Chondrocyte (in vitro differentiated cells): ENCODE data around the gene VPS41. TPM values are rescaled to one million over a fixed set of nuclear protein-coding genes. Genes with fewer than 3 reads are reported as not detected.

Source experiments
- DNase-seq: peaks from one replicate; pipeline ENCODE4 v3.0.0; 2021; ENCODE audit warnings: mixed read lengths, low spot score
- H3K27ac Mint-ChIP-seq: one replicate; pipeline ENCODE4 v1.8.0; 2021; ENCODE audit warnings: mild to moderate bottlenecking, moderate library complexity, mixed read lengths; ENCODE audit not compliant: unreplicated experiment
- H3K27me3 Mint-ChIP-seq: 2 replicates; pipeline ENCODE4 v1.8.0; 2021; ENCODE audit warnings: low read depth, mixed read lengths
- H3K36me3 Mint-ChIP-seq: 2 replicates; pipeline ENCODE4 v1.8.0; 2021; ENCODE audit warnings: low read depth, mixed read lengths
- H3K4me1 Mint-ChIP-seq: 2 replicates; pipeline ENCODE4 v1.8.0; 2021; ENCODE audit warnings: low read depth, mild to moderate bottlenecking, mixed read lengths
- H3K4me3 Mint-ChIP-seq: one replicate; pipeline ENCODE4 v1.8.0; 2021; ENCODE audit warnings: mild to moderate bottlenecking, moderate library complexity, mixed read lengths; ENCODE audit not compliant: unreplicated experiment
- H3K9me3 Mint-ChIP-seq: 2 replicates; pipeline ENCODE4 v1.8.0; 2021; ENCODE audit warnings: low read depth, mixed read lengths
- CTCF ChIP-seq: fragments of 200-600 bp; sonication (generic); IDR thresholded peaks from 2 replicates; pipeline ENCODE4 v1.5.0; 2021; ENCODE audit warnings: antibody characterized with exemption, mild to moderate bottlenecking, moderate library complexity
- total RNA-seq: library from RNA; stranded (reverse); gene quantifications from 3 replicates; pipeline ENCODE4 v1.2.1, GENCODE V29; 2021

The VPS41 gene
- total RNA-seq, 1 donor from 2014 or later: 83.9 TPM

DNA sequence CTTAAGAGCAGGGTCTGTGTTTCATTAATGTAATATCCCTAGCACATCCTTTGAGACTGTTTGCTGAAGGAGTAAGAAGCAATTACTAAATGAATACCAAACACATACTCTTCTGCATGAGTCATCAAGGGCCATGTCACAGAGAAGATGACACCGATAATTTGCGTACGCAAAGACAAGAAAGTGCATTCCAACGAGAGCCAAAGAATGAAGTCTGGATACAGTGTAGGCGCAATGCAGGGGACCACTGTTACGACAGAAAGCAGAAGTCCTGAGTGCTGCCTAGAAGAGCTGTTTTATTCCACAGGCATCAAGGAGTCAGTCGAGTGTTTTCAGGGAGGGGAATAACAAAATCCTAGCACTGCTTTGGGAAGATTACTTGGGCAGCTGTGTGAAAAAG is 62.7 kb downstream of the VPS41 start:
- no peaks in the 10 kb centered on the region for H3K27me3 Mint-ChIP-seq
- DNase-seq: no peak

DNA sequence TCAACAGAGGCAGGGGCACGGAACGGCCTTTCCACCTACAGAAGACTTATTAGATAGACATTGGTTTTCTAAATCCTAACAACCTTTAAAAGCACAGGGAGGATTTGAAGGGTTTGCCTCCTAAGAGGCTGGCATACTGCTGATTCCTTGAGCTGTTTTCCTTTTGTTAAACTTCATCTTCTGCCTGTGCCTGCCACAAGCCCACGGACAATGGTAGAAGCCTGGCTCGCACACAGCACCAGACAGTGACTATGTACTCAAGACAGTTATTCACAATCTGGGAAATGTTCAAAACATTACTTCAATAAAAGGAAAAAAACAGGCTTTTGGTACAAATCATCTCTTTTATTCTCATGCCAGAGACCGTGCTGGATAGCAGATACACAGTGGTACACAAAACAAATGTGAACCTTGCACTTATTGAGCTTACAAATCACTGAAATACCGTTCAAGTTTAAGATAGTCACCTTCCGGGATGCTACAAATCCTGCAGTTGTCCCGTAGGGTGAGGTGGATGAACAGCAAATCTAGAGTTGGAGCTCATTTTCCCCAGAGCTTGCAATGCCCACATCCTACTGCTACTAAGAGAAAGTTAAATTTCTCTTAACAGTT is 63.9 kb downstream of the VPS41 start:
- Mint-ChIP-seq H3K27ac (no peak overlapping the region), H3K4me1 (peaks cover 21% of the 10 kb centered on the region), H3K9me3 (no peaks in the 10 kb centered on the region), H3K4me3 (no peak overlapping the region), H3K36me3 (no peaks in the 10 kb centered on the region), H3K27me3 (no peaks in the 10 kb centered on the region)
- DNase-seq: no peak
- TF ChIP-seq CTCF: no peak

More for the DNA sequence above, 62.7 kb downstream of the VPS41 start:
- Mint-ChIP-seq H3K27ac (peak overlapping the region; percentile 13), H3K36me3 (no peaks in the 10 kb centered on the region), H3K9me3 (no peaks in the 10 kb centered on the region), H3K4me3 (no peak overlapping the region), H3K4me1 (peaks cover 12% of the 10 kb centered on the region)
- no peak for TF ChIP-seq CTCF

- Mint-ChIP-seq H3K27me3 (no peaks in the 10 kb centered on the region), H3K9me3 (no peaks in the 10 kb centered on the region)
Observed at GRCh38 chr7:38842746-38843145, 66.2 kb downstream of the VPS41 start.

DNA sequence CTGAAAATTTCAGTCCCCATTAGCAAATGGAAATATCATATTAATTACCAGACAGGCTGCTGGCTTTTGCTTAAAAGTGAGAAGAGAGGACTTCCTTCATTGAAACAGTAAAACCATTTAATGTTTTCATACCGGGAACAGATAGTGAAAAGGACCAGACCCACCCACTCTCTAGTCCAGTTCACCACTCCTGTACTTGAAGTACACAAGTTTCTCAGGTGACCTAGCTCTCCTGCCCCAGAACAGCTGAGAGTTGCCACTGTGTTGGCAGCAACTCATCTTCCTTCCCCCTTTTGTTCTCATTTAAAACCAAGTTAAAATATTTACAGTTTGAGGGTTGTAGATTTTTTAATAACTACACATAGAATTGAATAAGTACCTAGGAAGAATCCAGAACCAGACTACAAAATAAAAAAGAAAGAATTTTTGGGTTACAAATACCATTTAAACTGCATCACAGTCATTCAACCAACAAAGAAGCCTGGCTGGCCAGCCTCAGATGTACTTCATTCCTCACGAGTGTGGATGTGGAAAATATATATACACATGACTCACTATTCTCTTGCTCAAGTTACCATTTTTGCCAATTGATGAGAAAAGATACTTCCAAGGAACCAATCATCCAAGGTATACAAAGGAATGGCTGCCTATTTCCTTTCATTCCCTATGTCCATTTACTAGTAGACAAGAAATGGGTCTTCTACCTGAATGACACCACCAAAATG is 68.1 kb downstream of the VPS41 start:
- H3K9me3 Mint-ChIP-seq: no peaks in the 10 kb centered on the region
- DNase-seq: no peak

More at GRCh38 chr7:38842746-38843145, 66.2 kb downstream of the VPS41 start:
- H3K36me3 Mint-ChIP-seq: no peaks in the 10 kb centered on the region
- peaks cover 21% of the 10 kb centered on the region for H3K4me1 Mint-ChIP-seq
- H3K27ac Mint-ChIP-seq: no peak overlapping the region
- TF ChIP-seq CTCF: no peak
- H3K4me3 Mint-ChIP-seq: no peak overlapping the region
- DNase-seq: no peak

GRCh38 chr7:38839851-38840250 is 69.1 kb downstream of the VPS41 start:
- no peak for DNase-seq
- H3K36me3 Mint-ChIP-seq: no peaks in the 10 kb centered on the region
- H3K27ac Mint-ChIP-seq: peak overlapping the region; percentile 52
- H3K4me1 Mint-ChIP-seq: peaks cover 12% of the 10 kb centered on the region
- no peak overlapping the region for H3K4me3 Mint-ChIP-seq
- H3K27me3 Mint-ChIP-seq: no peaks in the 10 kb centered on the region
- no peak for TF ChIP-seq CTCF
- H3K9me3 Mint-ChIP-seq: no peaks in the 10 kb centered on the region

More for the DNA sequence above, 68.1 kb downstream of the VPS41 start:
- Mint-ChIP-seq H3K27ac (peak overlapping the region; percentile 95), H3K4me3 (no peak overlapping the region), H3K27me3 (no peaks in the 10 kb centered on the region), H3K4me1 (peaks cover 12% of the 10 kb centered on the region), H3K36me3 (no peaks in the 10 kb centered on the region)
- no peak for TF ChIP-seq CTCF
